ENCODE measurements around the gene POLDIP2. TPM values are rescaled to one million over a fixed set of nuclear protein-coding genes. Genes with fewer than 3 reads are reported as not detected.

The POLDIP2 gene
- total and polyA plus RNA-seq, 2 donors from 2014 or later: 84.9 to 174 TPM

- FAIRE-seq (no peak), DNase-seq (no peak)
- Histone ChIP-seq H3K4me3 (ENCODE audit: low read length in 3 of 3) (no peak overlapping the region), H3K27ac (ENCODE audit: low read depth in 2 of 2, low read length in 2 of 2) (no peak overlapping the region), H3K9ac (ENCODE audit: low read length in 3 of 3) (no peak overlapping the region), H3K27me3 (ENCODE audit: control insufficient read depth, insufficient read depth, low read length) (no peaks in the 10 kb centered on the region), H3K36me3 (ENCODE audit: control insufficient read depth in 2 of 3, insufficient read depth in 3 of 3, low read length in 3 of 3) (no peaks in the 10 kb centered on the region), H3K9me3 (ENCODE audit: control insufficient read depth in 2 of 3, insufficient read depth in 1 of 3, low read length in 3 of 3) (no peaks in the 10 kb centered on the region), H3K4me1 (ENCODE audit: control insufficient read depth in 2 of 3, insufficient read depth in 2 of 3, low read depth in 1 of 3, low read length in 3 of 3) (peaks cover 0 to 12% (median under 1%) of the 10 kb centered on the region in 3 donors)
- no peak for TF ChIP-seq CTCF (IDR thresholded peaks at IDR 0.05; ENCODE audit: borderline replicate concordance, extremely low read depth, insufficient read depth)
- intact Hi-C loops (cut with DNase I): no loop called here
These were observed 46.7 kb upstream of the POLDIP2 start for GRCh38 chr17:28404007-28404406.

- DNase-seq: no peak
- no peak overlapping the region for H3K9ac ChIP-seq (ENCODE audit: low read length in 3 of 3)
- no peak for FAIRE-seq
- no peak for TF ChIP-seq CTCF (IDR thresholded peaks at IDR 0.05; ENCODE audit: borderline replicate concordance, extremely low read depth, insufficient read depth)
- no peaks in the 10 kb centered on the region for H3K27me3 ChIP-seq (ENCODE audit: control insufficient read depth, insufficient read depth, low read length)
- H3K9me3 ChIP-seq (ENCODE audit: control insufficient read depth in 2 of 3, insufficient read depth in 1 of 3, low read length in 3 of 3): no peaks in the 10 kb centered on the region
- H3K4me1 ChIP-seq (ENCODE audit: control insufficient read depth in 2 of 3, insufficient read depth in 2 of 3, low read depth in 1 of 3, low read length in 3 of 3): peaks cover 0 to 16% (median 12%) of the 10 kb centered on the region in 3 donors
- no peak overlapping the region for H3K4me3 ChIP-seq (ENCODE audit: low read length in 3 of 3)
- H3K36me3 ChIP-seq (ENCODE audit: control insufficient read depth in 2 of 3, insufficient read depth in 3 of 3, low read length in 3 of 3): no peaks in the 10 kb centered on the region
- intact Hi-C loops (cut with DNase I): no loop called here
- no peak overlapping the region for H3K27ac ChIP-seq (ENCODE audit: low read depth in 2 of 2, low read length in 2 of 2)
These were observed 45.5 kb upstream of the POLDIP2 start for GRCh38 chr17:28402844-28403243.

- TF ChIP-seq CTCF (IDR thresholded peaks at IDR 0.05; ENCODE audit: borderline replicate concordance, extremely low read depth, insufficient read depth): no peak
- Histone ChIP-seq H3K27ac (ENCODE audit: low read depth in 2 of 2, low read length in 2 of 2) (no peak overlapping the region), H3K9ac (ENCODE audit: low read length in 3 of 3) (no peak overlapping the region), H3K9me3 (ENCODE audit: control insufficient read depth in 2 of 3, insufficient read depth in 1 of 3, low read length in 3 of 3) (no peaks in the 10 kb centered on the region), H3K27me3 (ENCODE audit: control insufficient read depth, insufficient read depth, low read length) (no peaks in the 10 kb centered on the region), H3K36me3 (ENCODE audit: control insufficient read depth in 2 of 3, insufficient read depth in 3 of 3, low read length in 3 of 3) (no peaks in the 10 kb centered on the region), H3K4me1 (ENCODE audit: control insufficient read depth in 2 of 3, insufficient read depth in 2 of 3, low read depth in 1 of 3, low read length in 3 of 3) (peaks cover 0 to 18% (median 16%) of the 10 kb centered on the region in 3 donors), H3K4me3 (ENCODE audit: low read length in 3 of 3) (no peak overlapping the region)
- no peak for DNase-seq
- no peak for FAIRE-seq
- intact Hi-C loops (cut with DNase I): no loop called here
These were observed 44.9 kb upstream of the POLDIP2 start for GRCh38 chr17:28402224-28402630.

- intact Hi-C loops (cut with DNase I): no loop called here
- FAIRE-seq (no peak), DNase-seq (no peak)
- Histone ChIP-seq H3K4me3 (ENCODE audit: low read length in 3 of 3) (no peak overlapping the region), H3K27ac (ENCODE audit: low read depth in 2 of 2, low read length in 2 of 2) (no peak overlapping the region), H3K36me3 (ENCODE audit: control insufficient read depth in 2 of 3, insufficient read depth in 3 of 3, low read length in 3 of 3) (peaks cover 0 to 5% (median under 1%) of the 10 kb centered on the region in 3 donors), H3K9me3 (ENCODE audit: control insufficient read depth in 2 of 3, insufficient read depth in 1 of 3, low read length in 3 of 3) (no peaks in the 10 kb centered on the region), H3K4me1 (ENCODE audit: control insufficient read depth in 2 of 3, insufficient read depth in 2 of 3, low read depth in 1 of 3, low read length in 3 of 3) (peaks cover 0 to 18% (median 5%) of the 10 kb centered on the region in 3 donors), H3K9ac (ENCODE audit: low read length in 3 of 3) (no peak overlapping the region), H3K27me3 (ENCODE audit: control insufficient read depth, insufficient read depth, low read length) (no peaks in the 10 kb centered on the region)
- no peak for TF ChIP-seq CTCF (IDR thresholded peaks at IDR 0.05; ENCODE audit: borderline replicate concordance, extremely low read depth, insufficient read depth)
These were observed 42.5 kb upstream of the POLDIP2 start for GRCh38 chr17:28399808-28400207.

All from kidney (tissue), 14 donors.